Karpas-422 (cell line): ENCODE data around the gene TRABD2B. TPM values are rescaled to one million over a fixed set of nuclear protein-coding genes. Genes with fewer than 3 reads are reported as not detected.

ENCODE experiments used
- DNase-seq: peaks from one replicate; pipeline ENCODE4 v3.0.0-alpha.2; 2015
- H2AFZ ChIP-seq: fragments of 200-600 bp; sonication (generic); 2 replicates; pipeline ENCODE4 v1.6.1; 2014; ENCODE audit warnings: antibody characterized with exemption, low read length, mixed read lengths
- H3K27ac ChIP-seq: fragments of 200-600 bp; sonication (generic); 2 replicates; pipeline ENCODE4 v1.5.1; 2014; ENCODE audit warnings: mild to moderate bottlenecking, low read length, moderate library complexity
- H3K27me3 ChIP-seq: fragments of 200-600 bp; sonication (generic); 2 replicates; pipeline ENCODE4 v1.6.1; 2014; ENCODE audit warnings: low read length, mixed read lengths
- H3K36me3 ChIP-seq: fragments of 200-600 bp; sonication (generic); 2 replicates; pipeline ENCODE4 v1.6.1; 2014; ENCODE audit warnings: low read length, mixed read lengths; ENCODE audit not compliant: insufficient read depth
- H3K4me1 ChIP-seq: fragments of 200-600 bp; sonication (generic); 2 replicates; pipeline ENCODE4 v1.6.1; 2014; ENCODE audit warnings: mild to moderate bottlenecking, low read length, mixed read lengths
- H3K4me2 ChIP-seq: fragments of 200-600 bp; sonication (generic); 2 replicates; pipeline ENCODE4 v1.6.1; 2014; ENCODE audit warnings: low read length, low read depth, mild to moderate bottlenecking; ENCODE audit not compliant: poor library complexity, severe bottlenecking
- H3K4me3 ChIP-seq: fragments of 200-600 bp; sonication (generic); 2 replicates; pipeline ENCODE4 v1.5.1; 2014; ENCODE audit warnings: mild to moderate bottlenecking, antibody characterized with exemption, low read length, mixed read lengths
- H3K79me2 ChIP-seq: fragments of 200-600 bp; sonication (generic); 2 replicates; pipeline ENCODE4 v1.6.1; 2014; ENCODE audit warnings: mild to moderate bottlenecking, low read length, mixed read lengths
- H3K9ac ChIP-seq: fragments of 200-600 bp; sonication (generic); 2 replicates; pipeline ENCODE4 v1.6.0; 2014; ENCODE audit warnings: low read length
- H3K9me2 ChIP-seq: fragments of 200-600 bp; sonication (generic), shearing (Covaris generic); replicated peaks from 2 replicates; pipeline ENCODE4 v1.6.0; 2014; ENCODE audit warnings: mild to moderate bottlenecking, low read length, moderate library complexity; ENCODE audit not compliant: insufficient read depth
- H3K9me3 ChIP-seq: fragments of 300-700, 200-600 bp; sonication (generic); 2 replicates; pipeline ENCODE4 v1.6.1; 2014; ENCODE audit warnings: low read length, mixed read lengths
- H4K20me1 ChIP-seq: fragments of 200-600 bp; sonication (generic); 2 replicates; pipeline ENCODE4 v1.6.1; 2014; ENCODE audit warnings: mild to moderate bottlenecking, antibody characterized with exemption, low read length, low read depth; ENCODE audit not compliant: insufficient read depth
- total RNA-seq: library from RNA; depleted of rRNA; stranded (reverse); fragments of >200 nt; shearing (Covaris generic); gene quantifications from 2 replicates; pipeline ENCODE4 v1.2.3, GENCODE V29; 2014; ENCODE audit warnings: low replicate concordance

TRABD2B gene
- total RNA-seq, 1 experiment from 2014 or later: not detected

DNA sequence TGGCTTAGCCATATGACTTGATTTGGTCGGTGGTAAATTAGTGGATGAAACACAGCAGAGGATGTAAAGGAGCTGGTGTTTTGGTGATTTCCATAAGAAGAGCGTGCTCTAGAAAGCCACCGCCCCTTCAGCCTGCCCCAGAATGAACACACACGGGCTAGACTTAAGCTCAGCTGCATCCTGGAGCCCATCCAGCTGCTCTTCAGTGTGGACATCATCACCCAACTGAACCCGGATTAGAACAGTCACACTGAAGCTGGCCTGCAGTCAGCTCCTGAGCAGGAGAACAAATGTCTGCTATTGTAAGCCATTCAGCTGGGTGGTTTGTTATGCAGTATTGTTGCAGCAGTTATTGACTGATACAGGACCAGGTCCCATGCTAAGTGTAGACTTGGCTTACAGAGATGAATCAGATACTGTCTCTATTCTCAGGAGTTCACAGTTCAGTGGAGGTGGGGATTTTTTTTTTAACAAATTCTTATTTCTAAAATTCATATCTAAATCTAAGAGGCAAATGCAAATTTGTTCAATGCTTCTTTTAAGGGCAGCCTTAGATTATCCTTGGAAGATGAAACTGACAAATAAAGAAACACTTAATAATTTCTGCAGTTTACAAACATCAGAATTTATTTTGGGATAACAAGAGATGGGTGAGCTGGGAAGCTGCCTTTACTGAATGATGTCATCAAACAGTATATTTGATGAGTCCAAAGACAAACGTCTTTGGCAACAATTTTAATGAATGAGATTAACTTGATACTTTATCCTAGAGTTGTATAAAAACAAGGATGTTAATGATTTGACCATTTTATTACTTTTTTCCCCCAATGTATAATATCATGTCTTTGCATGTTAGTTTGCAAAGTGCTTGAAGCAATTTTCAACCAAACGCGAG, 251.2 kb downstream of the TRABD2B start:
- no peak overlapping the region for H3K4me3 ChIP-seq
- no peak overlapping the region for H3K27ac ChIP-seq
- H3K9me2 ChIP-seq: no peaks in the 10 kb centered on the region
- no peaks in the 10 kb centered on the region for H4K20me1 ChIP-seq
- H3K4me1 ChIP-seq: no peaks in the 10 kb centered on the region
- no peaks in the 10 kb centered on the region for H3K79me2 ChIP-seq
- no peak overlapping the region for H3K9ac ChIP-seq
- no peaks in the 10 kb centered on the region for H3K27me3 ChIP-seq
- no peaks in the 10 kb centered on the region for H3K9me3 ChIP-seq
- DNase-seq: no peak
- no peak overlapping the region for H2AFZ ChIP-seq
- no peaks in the 10 kb centered on the region for H3K36me3 ChIP-seq
- no peak overlapping the region for H3K4me2 ChIP-seq

DNA sequence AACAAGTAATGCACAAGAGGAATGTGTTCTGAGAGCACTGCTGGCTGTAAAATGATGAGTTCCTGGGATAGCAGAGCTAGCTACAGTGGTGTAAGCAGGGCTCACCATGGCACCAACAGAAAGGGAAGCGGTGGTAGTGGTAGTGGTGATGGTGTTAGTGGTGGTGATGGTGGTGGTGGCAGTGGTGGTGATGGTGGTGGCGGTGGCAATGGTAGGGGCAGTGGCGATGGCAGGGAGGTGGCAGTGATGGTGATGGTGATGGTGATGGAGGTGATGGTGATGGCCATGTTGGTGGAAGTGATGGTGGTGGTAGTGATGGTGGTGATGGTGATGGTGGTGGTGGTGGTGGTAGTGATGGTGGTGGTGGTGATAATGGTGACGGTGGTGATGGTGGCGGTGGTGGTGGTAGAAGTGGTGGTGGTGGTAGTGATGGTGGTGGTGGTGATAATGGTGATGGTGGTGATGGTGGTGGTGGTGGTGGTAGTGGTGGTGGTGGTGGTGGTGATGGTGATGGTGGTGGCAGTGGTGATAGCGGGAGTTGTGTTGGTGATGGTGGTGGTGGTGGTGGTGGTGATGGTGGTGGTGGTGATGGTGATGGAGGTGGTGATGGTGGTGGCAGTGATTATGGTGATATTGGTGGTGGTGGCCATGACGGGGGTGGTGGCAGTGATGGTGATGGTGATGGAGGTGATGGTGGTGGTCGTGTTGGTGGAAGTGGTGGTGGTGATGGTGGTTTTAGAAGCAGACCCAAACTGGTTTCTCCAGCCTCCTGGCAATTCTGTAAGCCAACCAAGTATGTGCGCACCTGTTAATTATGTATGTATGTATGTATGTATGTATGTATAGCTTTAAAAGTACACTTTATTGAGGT, 254.1 kb downstream of the TRABD2B start:
- Histone ChIP-seq H4K20me1 (no peaks in the 10 kb centered on the region), H3K9me2 (no peaks in the 10 kb centered on the region), H3K4me3 (no peak overlapping the region), H3K9me3 (no peaks in the 10 kb centered on the region), H3K4me2 (no peak overlapping the region), H2AFZ (no peak overlapping the region), H3K27ac (no peak overlapping the region), H3K27me3 (no peaks in the 10 kb centered on the region), H3K36me3 (no peaks in the 10 kb centered on the region), H3K4me1 (no peaks in the 10 kb centered on the region), H3K79me2 (no peaks in the 10 kb centered on the region), H3K9ac (no peak overlapping the region)
- DNase-seq: no peak

DNA sequence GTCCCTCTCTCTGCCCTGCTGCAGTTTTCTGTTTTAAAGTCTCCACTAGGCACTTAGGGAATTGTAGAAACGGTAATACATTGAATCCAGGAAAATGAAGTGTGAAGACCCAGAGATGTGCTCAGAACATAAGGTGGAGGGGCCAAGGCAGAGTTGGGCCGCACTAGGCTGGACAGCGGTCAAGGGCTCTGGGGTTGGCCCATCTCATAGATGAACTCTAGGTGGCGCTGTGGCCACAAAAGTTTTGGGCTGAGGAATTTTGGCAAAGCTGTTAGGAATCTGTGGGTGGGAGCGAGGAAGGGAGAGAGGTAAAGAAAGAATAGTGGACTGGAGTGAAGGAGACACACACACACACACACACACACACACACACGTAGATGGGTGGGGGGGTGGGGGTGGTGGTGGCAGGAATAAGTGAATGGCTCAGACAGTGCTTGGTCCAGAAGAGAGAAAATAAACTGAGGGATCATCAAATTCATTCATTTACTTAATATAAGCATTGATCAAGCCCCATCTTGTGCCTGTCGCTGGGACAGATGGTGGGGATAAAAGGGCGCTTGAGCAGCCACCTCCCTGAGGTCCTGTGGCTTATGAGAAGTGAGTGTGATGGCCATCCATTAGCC, 258.5 kb downstream of the TRABD2B start:
- no peak overlapping the region for H2AFZ ChIP-seq
- no peak overlapping the region for H3K4me3 ChIP-seq
- H3K79me2 ChIP-seq: no peaks in the 10 kb centered on the region
- no peaks in the 10 kb centered on the region for H3K36me3 ChIP-seq
- H3K9me3 ChIP-seq: no peaks in the 10 kb centered on the region
- H3K9me2 ChIP-seq: no peaks in the 10 kb centered on the region
- H3K27ac ChIP-seq: no peak overlapping the region
- no peak overlapping the region for H3K9ac ChIP-seq
- H3K27me3 ChIP-seq: no peaks in the 10 kb centered on the region
- H4K20me1 ChIP-seq: no peaks in the 10 kb centered on the region
- no peaks in the 10 kb centered on the region for H3K4me1 ChIP-seq
- H3K4me2 ChIP-seq: no peak overlapping the region
- DNase-seq: peak; percentile 60

DNA sequence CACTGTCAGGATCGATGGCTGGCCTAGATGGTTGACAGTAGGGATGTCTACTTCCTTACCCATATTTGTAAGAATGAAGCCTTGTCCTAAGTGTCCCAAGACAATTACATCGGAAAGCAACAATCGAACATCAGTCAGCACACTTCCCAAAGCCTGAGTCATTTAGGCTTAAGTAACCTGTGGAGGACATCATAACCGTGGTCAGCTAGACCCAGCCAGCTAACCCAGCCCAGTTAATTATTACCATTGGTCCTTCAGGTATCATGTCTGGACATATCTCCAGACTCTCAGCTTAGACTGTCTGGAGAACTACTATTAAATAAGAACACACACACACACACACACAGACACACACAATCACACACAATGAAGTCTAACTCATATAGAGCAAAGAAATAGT, 264.7 kb downstream of the TRABD2B start:
- Histone ChIP-seq H3K9ac (no peak overlapping the region), H3K79me2 (no peaks in the 10 kb centered on the region)

DNA sequence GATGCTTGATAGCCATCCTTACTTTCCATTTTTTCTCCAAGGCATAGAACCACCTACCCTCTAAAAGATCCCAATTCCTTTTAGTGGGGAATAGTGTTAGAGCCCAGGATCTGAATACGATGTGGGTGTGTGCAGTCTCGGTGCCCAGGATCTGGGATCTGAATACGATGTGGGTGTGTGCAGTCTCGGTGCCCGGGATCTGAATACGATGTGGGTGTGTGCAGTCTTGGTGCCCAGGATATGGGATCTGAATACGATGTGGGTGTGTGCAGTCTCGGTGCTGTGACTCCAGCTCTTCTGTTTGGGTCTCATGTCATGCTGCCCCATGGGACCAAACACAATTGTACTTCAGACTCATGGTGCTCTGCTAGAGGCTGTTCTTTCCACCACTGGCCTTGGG, 265.5 kb downstream of the TRABD2B start:
- no peaks in the 10 kb centered on the region for H3K4me1 ChIP-seq
- H3K27me3 ChIP-seq: no peaks in the 10 kb centered on the region
- no peak overlapping the region for H3K9ac ChIP-seq
- H3K79me2 ChIP-seq: no peaks in the 10 kb centered on the region
- no peak overlapping the region for H3K4me3 ChIP-seq
- H2AFZ ChIP-seq: no peak overlapping the region
- H3K36me3 ChIP-seq: no peaks in the 10 kb centered on the region
- no peaks in the 10 kb centered on the region for H3K9me2 ChIP-seq
- DNase-seq: no peak
- H3K4me2 ChIP-seq: no peak overlapping the region
- H4K20me1 ChIP-seq: no peaks in the 10 kb centered on the region
- H3K9me3 ChIP-seq: no peaks in the 10 kb centered on the region
- no peak overlapping the region for H3K27ac ChIP-seq

More for the DNA sequence above, 264.7 kb downstream of the TRABD2B start:
- Histone ChIP-seq H3K27me3 (no peaks in the 10 kb centered on the region), H3K4me2 (no peak overlapping the region), H2AFZ (no peak overlapping the region), H3K27ac (no peak overlapping the region), H3K9me3 (no peaks in the 10 kb centered on the region), H4K20me1 (no peaks in the 10 kb centered on the region), H3K9me2 (no peaks in the 10 kb centered on the region), H3K4me3 (no peak overlapping the region), H3K4me1 (no peaks in the 10 kb centered on the region), H3K36me3 (no peaks in the 10 kb centered on the region)
- no peak for DNase-seq

DNA sequence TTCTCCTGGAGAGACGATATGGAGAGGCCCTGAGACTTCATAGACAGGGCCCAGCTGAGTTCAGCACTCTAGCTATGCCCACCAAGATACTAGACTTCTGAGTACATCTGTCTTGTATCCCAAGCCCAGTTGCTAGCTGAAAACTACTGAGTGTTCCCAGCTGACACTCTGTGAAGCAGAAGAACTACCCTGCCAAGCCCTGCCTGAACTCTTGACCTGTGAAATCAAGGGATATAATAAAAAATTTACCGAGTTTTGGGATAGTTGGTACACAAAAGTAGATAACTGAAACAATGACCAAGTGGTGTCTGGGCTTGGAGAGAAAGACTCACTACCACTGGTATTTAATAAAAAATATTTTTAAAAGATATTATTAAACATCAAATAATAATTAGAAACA, 267.5 kb downstream of the TRABD2B start:
- no peaks in the 10 kb centered on the region for H4K20me1 ChIP-seq
- H3K4me3 ChIP-seq: no peak overlapping the region
- no peaks in the 10 kb centered on the region for H3K36me3 ChIP-seq
- no peak overlapping the region for H3K4me2 ChIP-seq
- no peak overlapping the region for H3K9ac ChIP-seq
- no peaks in the 10 kb centered on the region for H3K9me2 ChIP-seq
- H3K27ac ChIP-seq: no peak overlapping the region
- H3K4me1 ChIP-seq: peaks cover 7% of the 10 kb centered on the region
- H3K79me2 ChIP-seq: no peaks in the 10 kb centered on the region
- H2AFZ ChIP-seq: no peak overlapping the region
- DNase-seq: no peak
- no peaks in the 10 kb centered on the region for H3K27me3 ChIP-seq
- H3K9me3 ChIP-seq: no peaks in the 10 kb centered on the region

DNA sequence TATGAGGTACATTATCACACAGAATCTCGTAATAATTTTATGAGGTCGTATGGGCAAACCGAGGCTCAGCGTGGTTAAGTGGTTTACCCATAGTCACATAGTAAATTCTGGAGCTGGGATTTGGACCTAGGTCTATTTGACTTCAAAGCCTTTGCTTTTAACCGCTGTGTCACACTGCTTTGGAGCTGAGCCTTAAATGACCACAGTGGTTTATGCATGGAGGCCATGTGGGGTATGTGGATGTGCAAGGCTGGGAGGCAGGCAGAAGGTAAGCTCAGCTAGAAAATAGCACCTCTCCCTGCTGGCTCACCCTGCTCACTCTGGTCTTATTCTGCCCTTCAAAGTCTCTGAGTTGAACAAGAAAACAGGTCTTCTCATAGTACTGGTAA, 269.5 kb downstream of the TRABD2B start:
- Histone ChIP-seq H3K79me2 (no peaks in the 10 kb centered on the region), H3K4me3 (no peak overlapping the region), H3K9ac (no peak overlapping the region), H3K9me2 (no peaks in the 10 kb centered on the region), H2AFZ (no peak overlapping the region), H3K27ac (no peak overlapping the region), H3K36me3 (no peaks in the 10 kb centered on the region), H3K27me3 (no peaks in the 10 kb centered on the region), H3K4me1 (peaks cover 7% of the 10 kb centered on the region), H3K9me3 (no peaks in the 10 kb centered on the region), H3K4me2 (no peak overlapping the region), H4K20me1 (no peaks in the 10 kb centered on the region)
- DNase-seq: no peak
